ENCODE measurements around the gene CNOT4. TPM values are rescaled to one million over a fixed set of nuclear protein-coding genes. Genes with fewer than 3 reads are reported as not detected.

Gene CNOT4
- total and polyA plus RNA-seq, 2 of the 4 experiments (the other 2 are of a cell fraction) = 7.0 to 8.1 TPM

GRCh38 chr7:135321556-135321955 lies 188.3 kb downstream of the CNOT4 start:
- no peak overlapping the region for H2BK20ac ChIP-seq (ENCODE audit: low read depth, low read length)
- H2AFZ ChIP-seq (replicated peaks; ENCODE audit: low read length, poor library complexity) = no peak overlapping the region
- peaks cover 9% of the 10 kb centered on the region for H3K27me3 ChIP-seq (ENCODE audit: control insufficient read depth, insufficient read depth, low read length)
- BruUV-seq (replicated peaks) = no TSS peak
- no peak overlapping the region for H4K5ac ChIP-seq (ENCODE audit: low read depth, low read length)
- no peak overlapping the region for H3K4me2 ChIP-seq (ENCODE audit: low read depth, low read length)
- H3K27ac ChIP-seq (ENCODE audit: insufficient read depth, low read length) = no peak overlapping the region
- no peak overlapping the region for H3K56ac ChIP-seq (ENCODE audit: extremely low read depth, insufficient read depth, low read length)
- CTCF ChIA-PET = interaction anchor here (0.8 kb wide), 1 partner anchor 40 kb away, joined by 3 read pairs; no protein-coding TSS in a partner anchor
- H2BK15ac ChIP-seq (ENCODE audit: low read depth, low read length) = no peak overlapping the region
- in situ Hi-C loops (cut with MboI; ENCODE audit: low sequenced_read_pairs) (no loop called here), intact Hi-C loops (cut with micrococcal nuclease) (no loop called here), dilution Hi-C loops (cut with HindIII; ENCODE audit: low sequenced_read_pairs, unreplicated experiment) (no loop called here)
- H3K18ac ChIP-seq (ENCODE audit: low read depth, low read length) = no peak overlapping the region
- H2AK5ac ChIP-seq (ENCODE audit: low read depth, low read length) = no peak overlapping the region
- H3K14ac ChIP-seq (replicated peaks; ENCODE audit: low read depth, low read length) = no peak overlapping the region
- H4K8ac ChIP-seq (ENCODE audit: low read depth in 2 of 2, low read length in 2 of 2) = no peak overlapping the region
- H4K20me1 ChIP-seq (ENCODE audit: insufficient read depth, low read length) = no peaks in the 10 kb centered on the region
- no peak; the same call in 1 of the 2 replicates for ATAC-seq (ENCODE audit: low read depth)
- TF ChIP-seq CEBPB (IDR thresholded peaks at IDR 0.05; ENCODE audit: low read depth, low read length) (no peak), ELK1 (IDR thresholded peaks at IDR 0.05; ENCODE audit: borderline replicate concordance, low read depth, low read length) (no peak), NFE2L2 (IDR thresholded peaks at IDR 0.05; ENCODE audit: low read depth, low read length) (no peak), RFX5 (IDR thresholded peaks at IDR 0.05; ENCODE audit: low read depth, low read length) (no peak), MAZ (IDR thresholded peaks at IDR 0.05; ENCODE audit: borderline replicate concordance, low read depth, low read length) (no peak), BHLHE40 (IDR thresholded peaks at IDR 0.05; ENCODE audit: low read depth, low read length) (no peak), MXI1 (IDR thresholded peaks at IDR 0.05; ENCODE audit: borderline replicate concordance, low read depth, low read length) (no peak), POLR2A (IDR thresholded peaks at IDR 0.05; ENCODE audit: low read depth, low read length) (no peak), MAFK (IDR thresholded peaks at IDR 0.05; ENCODE audit: low read depth, low read length) (no peak), CTCF (conservative IDR thresholded peaks at IDR 0.05; ENCODE audit: low read depth, low read length) (no peak), RAD21 (IDR thresholded peaks at IDR 0.05; ENCODE audit: low read length) (no peak), USF2 (IDR thresholded peaks at IDR 0.05; ENCODE audit: low read depth, low read length) (no peak), FOS (IDR thresholded peaks at IDR 0.05; ENCODE audit: low read depth, low read length) (no peak)
- H2BK120ac ChIP-seq (ENCODE audit: low read depth, low read length) = no peak overlapping the region
- no peak overlapping the region for H2AK9ac ChIP-seq (replicated peaks; ENCODE audit: low read depth, low read length, poor library complexity)
- H3K23ac ChIP-seq (ENCODE audit: low read depth, low read length) = no peak overlapping the region
- no peak overlapping the region for H3K4ac ChIP-seq (ENCODE audit: low read depth, low read length)
- H2BK5ac ChIP-seq (ENCODE audit: low read depth, low read length, poor library complexity, severe bottlenecking) = no peak overlapping the region
- peaks cover 2% of the 10 kb centered on the region for H3K4me1 ChIP-seq (ENCODE audit: control insufficient read depth, insufficient read depth, low read length)
- POLR2A ChIA-PET (ENCODE audit: unreplicated experiment) = no interaction called here
- H4K91ac ChIP-seq (ENCODE audit: insufficient read depth, low read depth, low read length) = no peak overlapping the region
- WGBS, 2 experiments (ENCODE audit: extremely low coverage in 2 of 2, insufficient read length in 1 of 2) = no CpG with 5 or more reads among the region's 4 CpGs
- H3K9me3 ChIP-seq (ENCODE audit: control insufficient read depth, insufficient read depth, low read length) = no peaks in the 10 kb centered on the region
- H3K79me1 ChIP-seq (ENCODE audit: low read depth in 1 of 2, low read length in 2 of 2) = no peaks in the 10 kb centered on the region
- peak; percentile 17 for DNase-seq
- no peak overlapping the region for H3K9ac ChIP-seq (ENCODE audit: low read depth, low read length)
- H3K9me1 ChIP-seq (ENCODE audit: insufficient read depth, low read length) = no peaks in the 10 kb centered on the region
- no peaks in the 10 kb centered on the region for H3K36me3 ChIP-seq (ENCODE audit: control insufficient read depth, insufficient read depth, low read length)
- no peak overlapping the region for H3K4me3 ChIP-seq (ENCODE audit: insufficient read depth, low read depth, low read length)

Data from IMR-90 (cell line).